Myometrial cell (primary cell): ENCODE measurements around the gene PMCH. TPM values are rescaled to one million over a fixed set of nuclear protein-coding genes. Genes with fewer than 3 reads are reported as not detected.

ENCODE experiments used
- total RNA-seq: library from RNA; depleted of rRNA; stranded (reverse); fragments of >200 nt; gene quantifications from 2 replicates; pipeline ENCODE4 v1.2.3, GENCODE V29; 2015

The PMCH gene
- total RNA-seq, result not detected in 2 replicates

GRCh38 chr12:102197789-102198188 is at the start of gene PMCH:
PMCH (minus strand) TSS chr12:102197833; CDS start chr12:102197770, 63 bp downstream.

Other genes with a start within 250 kb of the PMCH start
- 57.1 and 78.7 TPM in 2 replicates for gene WASHC3, start 135.8 kb downstream of the PMCH start, total RNA-seq
- 70.3 and 78.2 TPM in 2 replicates for gene NUP37, start 77.7 kb downstream of the PMCH start, total RNA-seq
- 8.9 and 15.1 TPM in 2 replicates for gene PARPBP, start 77.7 kb downstream of the PMCH start, total RNA-seq